ENCODE results near the gene IKZF1. TPM values are rescaled to one million over a fixed set of nuclear protein-coding genes. Genes with fewer than 3 reads are reported as not detected.

IKZF1 gene
- total RNA-seq, 1 donor from 2014 or later = 44.9 TPM

GRCh38 chr7:50368366-50368765, 63.9 kb downstream of the IKZF1 start:
- Histone ChIP-seq H3K4me3 (no peak overlapping the region), H3K27ac (no peak overlapping the region), H3K4me1 (no peaks in the 10 kb centered on the region), H3K9me3 (no peaks in the 10 kb centered on the region), H3K27me3 (no peaks in the 10 kb centered on the region), H3K36me3 (no peaks in the 10 kb centered on the region)
- intact Hi-C loops (cut with DNase I) = no loop called here
- no peak for TF ChIP-seq POLR2A (IDR thresholded peaks at IDR 0.05)
- TF ChIP-seq POLR2AphosphoS5 (IDR thresholded peaks at IDR 0.05; ENCODE audit: insufficient read depth in 1 of 2, low read depth in 1 of 2) = no peak
- no peak for TF ChIP-seq CTCF (IDR thresholded peaks at IDR 0.05)
- DNase-seq (ENCODE audit: extremely low spot score in 2 of 2) = no peak

GRCh38 chr7:50369143-50370026, 64.9 kb downstream of the IKZF1 start:
- no peak for TF ChIP-seq POLR2AphosphoS5 (IDR thresholded peaks at IDR 0.05; ENCODE audit: insufficient read depth in 1 of 2, low read depth in 1 of 2)
- TF ChIP-seq CTCF (IDR thresholded peaks at IDR 0.05) = peak in 1 of 3 experiments; percentile 17
- no peak for DNase-seq (ENCODE audit: extremely low spot score in 2 of 2)
- Histone ChIP-seq H3K27me3 (no peaks in the 10 kb centered on the region), H3K4me1 (no peaks in the 10 kb centered on the region), H3K4me3 (no peak overlapping the region), H3K9me3 (no peaks in the 10 kb centered on the region), H3K27ac (no peak overlapping the region), H3K36me3 (no peaks in the 10 kb centered on the region)
- intact Hi-C loops (cut with DNase I) = no loop called here

GRCh38 chr7:50370884-50371283, 66.4 kb downstream of the IKZF1 start:
- H3K4me1 ChIP-seq = no peaks in the 10 kb centered on the region
- TF ChIP-seq POLR2A (IDR thresholded peaks at IDR 0.05) = no peak
- TF ChIP-seq CTCF (IDR thresholded peaks at IDR 0.05) = no peak
- TF ChIP-seq POLR2AphosphoS5 (IDR thresholded peaks at IDR 0.05; ENCODE audit: insufficient read depth in 1 of 2, low read depth in 1 of 2) = no peak
- H3K4me3 ChIP-seq = no peak overlapping the region
- H3K27me3 ChIP-seq = no peaks in the 10 kb centered on the region
- no peaks in the 10 kb centered on the region for H3K36me3 ChIP-seq
- no peak for DNase-seq (ENCODE audit: extremely low spot score in 2 of 2)
- H3K9me3 ChIP-seq = no peaks in the 10 kb centered on the region
- intact Hi-C loops (cut with DNase I) = no loop called here
- H3K27ac ChIP-seq = no peak overlapping the region

GRCh38 chr7:50371551-50372021, 67.1 kb downstream of the IKZF1 start:
- no peak for TF ChIP-seq POLR2A (IDR thresholded peaks at IDR 0.05)
- no peak for TF ChIP-seq CTCF (IDR thresholded peaks at IDR 0.05)
- peak in 1 of 2 donors; percentile 79 for DNase-seq (ENCODE audit: extremely low spot score in 2 of 2)
- Histone ChIP-seq H3K9me3 (no peaks in the 10 kb centered on the region), H3K36me3 (no peaks in the 10 kb centered on the region), H3K27ac (no peak overlapping the region), H3K4me3 (no peak overlapping the region), H3K27me3 (no peaks in the 10 kb centered on the region), H3K4me1 (no peaks in the 10 kb centered on the region)
- intact Hi-C loops (cut with DNase I) = no loop called here

- Histone ChIP-seq H3K4me1 (no peaks in the 10 kb centered on the region), H3K27ac (no peak overlapping the region), H3K9me3 (no peaks in the 10 kb centered on the region), H3K27me3 (no peaks in the 10 kb centered on the region), H3K36me3 (no peaks in the 10 kb centered on the region), H3K4me3 (no peak overlapping the region)
- DNase-seq (ENCODE audit: extremely low spot score in 2 of 2) = no peak
- TF ChIP-seq CTCF (IDR thresholded peaks at IDR 0.05) = no peak
- TF ChIP-seq POLR2AphosphoS5 (IDR thresholded peaks at IDR 0.05; ENCODE audit: insufficient read depth in 1 of 2, low read depth in 1 of 2) = no peak
- no peak for TF ChIP-seq POLR2A (IDR thresholded peaks at IDR 0.05)
- intact Hi-C loops (cut with DNase I) = no loop called here
Measured at GRCh38 chr7:50372923-50373322, 68.4 kb downstream of the IKZF1 start.
